HEK293 (cell line): Measurements from ENCODE around the gene BAIAP2L2.
A peak's percentile ranks its signal among the peaks of the same experiment; 100 is the strongest.

ENCODE experiments used
- CTCF ChIA-PET: fragments of 350-600 bp; formaldehyde crosslinking; extraction: SDS; loops from one replicate; lab custom pipeline; 2021; ENCODE audit warnings: antibody characterized with exemption; lab: Yijun Ruan, JAX
- POLR2A ChIA-PET: fragments of 300-600 bp; formaldehyde crosslinking; extraction: SDS; loops from one replicate; lab custom pipeline; 2020; ENCODE audit warnings: antibody characterized with exemption, inconsistent platforms; lab: Yijun Ruan, JAX
- H3K27ac ChIP-seq: fragments of 200-500 bp; sonication (Bioruptor generic); 2 replicates; pipeline ENCODE4 v1.5.1; 2014; ENCODE audit warnings: low read depth, low read length, control low read depth, inconsistent platforms; ENCODE audit errors: extremely low read depth
- H3K36me3 ChIP-seq, 2 experiments: fragments of 200-500 bp in 1 of 2; sonication (Bioruptor generic) in 1 of 2; 1 replicate in 1 of 2; 2 replicates in 1 of 2; pipeline ENCODE4 v1.5.1; 2014 to 2017; ENCODE audit warnings: inconsistent platforms in 2 of 2, low read length in 2 of 2; ENCODE audit not compliant: control insufficient read depth in 2 of 2, insufficient read depth in 1 of 2
- H3K4me1 ChIP-seq: fragments of 200-500 bp; sonication (Bioruptor generic); 2 replicates; pipeline ENCODE4 v1.5.1; 2014; ENCODE audit warnings: mild to moderate bottlenecking, low read length, inconsistent platforms; ENCODE audit not compliant: control insufficient read depth, insufficient read depth
- H3K4me3 ChIP-seq: 2 replicates; pipeline ENCODE4 v1.5.1; 2011; ENCODE audit warnings: low read depth, mild to moderate bottlenecking, control low read depth, low read length, moderate library complexity
- H3K9me3 ChIP-seq: fragments of 200-500 bp; sonication (Bioruptor generic); 2 replicates; pipeline ENCODE4 v1.5.1; 2014; ENCODE audit warnings: low read depth, low read length, inconsistent platforms; ENCODE audit not compliant: control insufficient read depth, insufficient read depth
- KLF10 ChIP-seq: fragments of 450-650 bp; IDR thresholded peaks from 2 replicates; pipeline ENCODE4 v1.5.1; 2018; ENCODE audit warnings: missing biosample characterization, mild to moderate bottlenecking, missing genetic modification characterization
- KLF9 ChIP-seq: fragments of 450-650 bp; formaldehyde crosslinking; IDR thresholded peaks from 2 replicates; pipeline ENCODE4 v1.5.1; 2016; ENCODE audit warnings: missing biosample characterization, missing genetic modification characterization, low read depth
- PRDM1 ChIP-seq: fragments of 450-650 bp; formaldehyde crosslinking; IDR thresholded peaks from 2 replicates; pipeline ENCODE4; 2016; ENCODE audit warnings: missing biosample characterization, missing genetic modification characterization
- REPIN1 ChIP-seq: fragments of 450-650 bp; formaldehyde crosslinking; IDR thresholded peaks from 2 replicates; pipeline ENCODE4 v1.5.1; 2017; ENCODE audit warnings: missing biosample characterization, missing genetic modification characterization, low read depth
- TCF7L2 ChIP-seq: IDR thresholded peaks from 2 replicates; pipeline ENCODE4 v1.6.1; 2011; ENCODE audit warnings: low read depth, mild to moderate bottlenecking, inconsistent platforms, low read length, moderate library complexity, borderline replicate concordance
- ZIC2 ChIP-seq: fragments of 450-650 bp; formaldehyde crosslinking; IDR thresholded peaks from 2 replicates; pipeline ENCODE4 v1.5.1; 2016; ENCODE audit warnings: missing biosample characterization, missing genetic modification characterization
- ZNF112 ChIP-seq: fragments of 450-650 bp; formaldehyde crosslinking; IDR thresholded peaks from 2 replicates; pipeline ENCODE4 v1.5.0; 2017; ENCODE audit warnings: missing biosample characterization, missing genetic modification characterization
- ZNF18 ChIP-seq: fragments of 450-650 bp; formaldehyde crosslinking; IDR thresholded peaks from 2 replicates; pipeline ENCODE4 v1.5.1; 2016; ENCODE audit warnings: missing biosample characterization, missing genetic modification characterization
- ZNF239 ChIP-seq: fragments of 450-650 bp; formaldehyde crosslinking; IDR thresholded peaks from 2 replicates; pipeline ENCODE4 v1.5.1; 2016; ENCODE audit warnings: missing biosample characterization, missing genetic modification characterization
- ZNF394 ChIP-seq: fragments of 450-650 bp; formaldehyde crosslinking; IDR thresholded peaks from 2 replicates; pipeline ENCODE4 v1.5.1; 2016; ENCODE audit warnings: missing biosample characterization, missing genetic modification characterization, mild to moderate bottlenecking, moderate library complexity, borderline replicate concordance
- ZNF513 ChIP-seq: fragments of 450-650 bp; IDR thresholded peaks from 2 replicates; pipeline ENCODE4 v1.5.1; 2018; ENCODE audit warnings: missing biosample characterization, missing genetic modification characterization
- ZNF514 ChIP-seq: fragments of 450-650 bp; formaldehyde crosslinking; IDR thresholded peaks from 2 replicates; pipeline ENCODE4 v1.5.1; 2016; ENCODE audit warnings: missing biosample characterization, missing genetic modification characterization
- ZNF600 ChIP-seq: fragments of 450-650 bp; formaldehyde crosslinking; IDR thresholded peaks from 2 replicates; pipeline ENCODE4 v1.5.1; 2016; ENCODE audit warnings: missing biosample characterization, missing genetic modification characterization
- ZNF629 ChIP-seq: fragments of 450-650 bp; formaldehyde crosslinking; IDR thresholded peaks from 2 replicates; pipeline ENCODE4 v1.5.1; 2017; ENCODE audit warnings: missing biosample characterization, missing genetic modification characterization
- ZNF658 ChIP-seq: fragments of 450-650 bp; formaldehyde crosslinking; IDR thresholded peaks from 2 replicates; pipeline ENCODE4; 2016; ENCODE audit warnings: missing biosample characterization, missing genetic modification characterization
- ZNF677 ChIP-seq: fragments of 450-650 bp; IDR thresholded peaks from 2 replicates; pipeline ENCODE4 v1.5.0; 2018; ENCODE audit warnings: missing biosample characterization, mild to moderate bottlenecking, missing genetic modification characterization, moderate library complexity
- ZNF776 ChIP-seq: fragments of 450-650 bp; formaldehyde crosslinking; IDR thresholded peaks from 2 replicates; pipeline ENCODE4 v1.5.0; 2017; ENCODE audit warnings: missing biosample characterization, missing genetic modification characterization, borderline replicate concordance
- ZSCAN4 ChIP-seq: fragments of 450-650 bp; formaldehyde crosslinking; IDR thresholded peaks from 2 replicates; pipeline ENCODE4 v1.5.1; 2017; ENCODE audit warnings: missing biosample characterization, missing genetic modification characterization

Gene BAIAP2L2

GRCh38 chr22:38073150-38074130 is 37.0 kb downstream of the BAIAP2L2 start:
- ChIA-PET POLR2A (no interaction called here), CTCF (interaction anchor here (1.5 to 2.1 kb wide), 2 partner anchors 21 to 27 kb away, joined by 3 to 16 read pairs; no protein-coding TSS in a partner anchor)
- no peak for TF ChIP-seq ZNF394
- TF ChIP-seq PRDM1 = no peak
- peak; percentile 99 for TF ChIP-seq ZNF239 (tag by site-specific recombination)
- no peak for TF ChIP-seq ZNF629 (tag by site-specific recombination)
- no peak for TF ChIP-seq ZNF600
- TF ChIP-seq REPIN1 = no peak
- no peak overlapping the region for H3K27ac ChIP-seq
- H3K4me1 ChIP-seq = no peaks in the 10 kb centered on the region
- no peaks in the 10 kb centered on the region for H3K9me3 ChIP-seq
- no peak overlapping the region for H3K4me3 ChIP-seq
- H3K36me3 ChIP-seq = peaks cover 3 to 74% of the 10 kb centered on the region in 2 experiments; a peak in 2 of 3 replicates

- H3K36me3 ChIP-seq = peaks cover 3 to 83% of the 10 kb centered on the region in 2 experiments; a peak in 2 of 3 replicates
- CTCF ChIA-PET = interaction anchor here (1.0 to 2.1 kb wide), 4 partner anchors 20 to 158 kb away, joined by 3 to 16 read pairs (median 4); no protein-coding TSS in a partner anchor
- POLR2A ChIA-PET = no interaction called here
- no peaks in the 10 kb centered on the region for H3K4me1 ChIP-seq
- no peak for TF ChIP-seq ZNF514 (tag by site-specific recombination)
- TF ChIP-seq, all 188 proteins: peak for 0
- Histone ChIP-seq H3K27ac (no peak overlapping the region), H3K4me3 (no peak overlapping the region), H3K9me3 (no peaks in the 10 kb centered on the region)
Measured at GRCh38 chr22:38072322-38073149, 37.9 kb downstream of the BAIAP2L2 start.

- no peak for TF ChIP-seq ZNF112
- peak; percentile 53 for TF ChIP-seq ZIC2 (tag by site-specific recombination)
- Histone ChIP-seq H3K4me3 (no peak overlapping the region), H3K36me3 (peaks cover 3 to 88% of the 10 kb centered on the region in 2 experiments; a peak in 2 of 3 replicates), H3K9me3 (no peaks in the 10 kb centered on the region), H3K27ac (no peak overlapping the region), H3K4me1 (no peaks in the 10 kb centered on the region)
- POLR2A ChIA-PET = interaction anchor here (0.6 kb wide), 1 partner anchor 29 kb away, joined by 8 read pairs; no protein-coding TSS in a partner anchor
- CTCF ChIA-PET = interaction anchor here (1.0 to 2.1 kb wide), 3 partner anchors 19 to 159 kb away, joined by 3 to 16 read pairs (median 5); no protein-coding TSS in a partner anchor
Measured at GRCh38 chr22:38071421-38072321, 38.8 kb downstream of the BAIAP2L2 start.

- H3K36me3 ChIP-seq = peaks cover 3 to 93% of the 10 kb centered on the region in 2 experiments; a peak in 2 of 3 replicates
- no peaks in the 10 kb centered on the region for H3K4me1 ChIP-seq
- H3K27ac ChIP-seq = no peak overlapping the region
- ChIA-PET CTCF (interaction anchor here (0.7 to 2.5 kb wide), 6 partner anchors 11 to 30 kb away, joined by 3 to 11 read pairs (median 4); partner anchors contain the start of gene PICK1), POLR2A (no interaction called here)
- no peaks in the 10 kb centered on the region for H3K9me3 ChIP-seq
- H3K4me3 ChIP-seq = no peak overlapping the region
- TF ChIP-seq ZNF658 (tag by site-specific recombination) (no peak), ZNF677 (tag by site-specific recombination) (no peak), ZSCAN4 (tag by site-specific recombination) (no peak), ZNF776 (tag by site-specific recombination) (no peak), KLF9 (tag by site-specific recombination) (no peak), TCF7L2 (no peak), ZNF513 (tag by site-specific recombination) (no peak), ZNF18 (tag by site-specific recombination) (no peak), KLF10 (tag by site-specific recombination) (no peak)
Measured at GRCh38 chr22:38070250-38070921, 40.1 kb downstream of the BAIAP2L2 start.
